Adrenal gland (tissue), 5 donors: ENCODE data around the gene AUTS2.

ENCODE experiments used
- CTCF ChIP-seq, 6 experiments: fragments of 450-650 bp in 4 of 6; fragments of 200-600 bp in 2 of 6; sonication (generic) in 1 of 6; IDR thresholded peaks; 1 replicate in 5 of 6; 2 replicates in 1 of 6; pipeline versions ENCODE4 v1.5.1 to v1.8.0; 2016 to 2021; ENCODE audit warnings: antibody characterized with exemption in 6 of 6, mild to moderate bottlenecking in 2 of 6, moderate library complexity in 1 of 6
- POLR2A ChIP-seq, 2 donors: fragments of 450-650 bp; IDR thresholded peaks; one replicate each; pipeline ENCODE4 v1.6.1; 2017; ENCODE audit warnings: antibody characterized with exemption in 2 of 2, mild to moderate bottlenecking in 2 of 2, moderate library complexity in 1 of 2
- donor health status: DM: no; HTN: no; CAD: no.

- TF ChIP-seq CTCF (IDR thresholded peaks at IDR 0.05) (no peak), POLR2A (IDR thresholded peaks at IDR 0.05) (no peak)
Measured at GRCh38 chr7:69687739-69688433, 89.6 kb downstream of the AUTS2 start.
